ENCODE measurements around the gene ARMH1. TPM values are rescaled to one million over a fixed set of nuclear protein-coding genes. Genes with fewer than 3 reads are reported as not detected.
"Not testable (repeated sequence)": the region's sequence is repeated elsewhere in the genome, so short reads cannot be mapped to it uniquely, and the experiment has no call there.

The ARMH1 gene
- total RNA-seq, 1 donor from 2014 or later = 1.1 TPM

GRCh38 chr1:44698138-44698537 lies 23.6 kb downstream of the ARMH1 start:
- Histone ChIP-seq H3K27me3 (ENCODE audit: low read depth) (no peaks in the 10 kb centered on the region), H3K27ac (replicated peaks) (no peak overlapping the region), H3K4me1 (no peaks in the 10 kb centered on the region), H3K9me3 (replicated peaks) (no peaks in the 10 kb centered on the region), H3K36me3 (no peaks in the 10 kb centered on the region), H3K4me3 (no peak overlapping the region)
- intact Hi-C loops (cut with micrococcal nuclease) = no loop called here
- no peak for DNase-seq
- no peak for TF ChIP-seq CTCF (IDR thresholded peaks at IDR 0.05; ENCODE audit: borderline replicate concordance)

- H3K27me3 ChIP-seq (ENCODE audit: low read depth); H3K27ac ChIP-seq (replicated peaks); H3K4me1 ChIP-seq; H3K9me3 ChIP-seq (replicated peaks); DNase-seq; intact Hi-C loops (cut with micrococcal nuclease); H3K36me3 ChIP-seq; H3K4me3 ChIP-seq: not testable (repeated sequence)
Measured at GRCh38 chr1:44699375-44699774, 24.9 kb downstream of the ARMH1 start.

GRCh38 chr1:44700573-44700972 lies 26.1 kb downstream of the ARMH1 start:
- Histone ChIP-seq H3K4me3 (no peak overlapping the region), H3K36me3 (no peaks in the 10 kb centered on the region), H3K27me3 (ENCODE audit: low read depth) (no peaks in the 10 kb centered on the region), H3K27ac (replicated peaks) (no peak overlapping the region), H3K4me1 (no peaks in the 10 kb centered on the region), H3K9me3 (replicated peaks) (no peaks in the 10 kb centered on the region)
- no peak for TF ChIP-seq CTCF (IDR thresholded peaks at IDR 0.05; ENCODE audit: borderline replicate concordance)
- intact Hi-C loops (cut with micrococcal nuclease) = no loop called here
- no peak for DNase-seq

- Histone ChIP-seq H3K9me3 (replicated peaks) (no peaks in the 10 kb centered on the region), H3K27me3 (ENCODE audit: low read depth) (no peaks in the 10 kb centered on the region), H3K4me3 (no peak overlapping the region), H3K27ac (replicated peaks) (no peak overlapping the region), H3K36me3 (no peaks in the 10 kb centered on the region), H3K4me1 (no peaks in the 10 kb centered on the region)
- no peak for DNase-seq
- TF ChIP-seq CTCF (IDR thresholded peaks at IDR 0.05; ENCODE audit: borderline replicate concordance) = no peak
- intact Hi-C loops (cut with micrococcal nuclease) = no loop called here
Measured at GRCh38 chr1:44701141-44701573, 26.6 kb downstream of the ARMH1 start.

- H3K27ac ChIP-seq (replicated peaks) = no peak overlapping the region
- no peak overlapping the region for H3K4me3 ChIP-seq
- DNase-seq = no peak
- intact Hi-C loops (cut with micrococcal nuclease) = no loop called here
- H3K27me3 ChIP-seq (ENCODE audit: low read depth) = no peaks in the 10 kb centered on the region
- TF ChIP-seq CTCF (IDR thresholded peaks at IDR 0.05; ENCODE audit: borderline replicate concordance) = no peak
- H3K4me1 ChIP-seq = no peaks in the 10 kb centered on the region
- no peaks in the 10 kb centered on the region for H3K36me3 ChIP-seq
- H3K9me3 ChIP-seq (replicated peaks) = no peaks in the 10 kb centered on the region
Measured at GRCh38 chr1:44705470-44705869, 31.0 kb downstream of the ARMH1 start.

- intact Hi-C loops (cut with micrococcal nuclease) = no loop called here
- TF ChIP-seq CTCF (IDR thresholded peaks at IDR 0.05; ENCODE audit: borderline replicate concordance) = no peak
Measured at GRCh38 chr1:44705938-44706337, 31.4 kb downstream of the ARMH1 start.

More at GRCh38 chr1:44705938-44706337, 31.4 kb downstream of the ARMH1 start:
- no peaks in the 10 kb centered on the region for H3K9me3 ChIP-seq (replicated peaks)
- H3K36me3 ChIP-seq = no peaks in the 10 kb centered on the region
- H3K27me3 ChIP-seq (ENCODE audit: low read depth) = peaks cover 5% of the 10 kb centered on the region
- no peak overlapping the region for H3K4me3 ChIP-seq
- no peak for DNase-seq
- H3K27ac ChIP-seq (replicated peaks) = no peak overlapping the region
- H3K4me1 ChIP-seq = no peaks in the 10 kb centered on the region
